GM23338 (cell line): ENCODE data around the gene DLGAP5. TPM values are rescaled to one million over a fixed set of nuclear protein-coding genes. Genes with fewer than 3 reads are reported as not detected.

Experiments used
- ATAC-seq: fragments of 200-7000 bp; cut with Tn5 transposase; 3 replicates; pipeline ENCODE4 v1.9.1; 2020
- DNase-seq: peaks from one replicate; pipeline ENCODE4 v3.0.0-alpha.2; 2015; ENCODE audit warnings: low spot score
- H2AFZ ChIP-seq: fragments of 200-600 bp; sonication (generic); 2 replicates; pipeline ENCODE4 v1.8.0; 2016; ENCODE audit warnings: antibody characterized with exemption, mild to moderate bottlenecking, moderate library complexity
- H3F3A ChIP-seq: fragments of 200-600 bp; sonication (generic); replicated peaks from 2 replicates; pipeline ENCODE4 v1.8.0; 2017; ENCODE audit warnings: antibody characterized with exemption, mixed run types, low read depth
- H3K27ac ChIP-seq: fragments of 200-600 bp; sonication (generic); 2 replicates; pipeline ENCODE4 v1.6.1; 2016; ENCODE audit warnings: low read depth
- H3K27me3 ChIP-seq: fragments of 200-600 bp; sonication (generic); 2 replicates; pipeline ENCODE4 v1.8.0; 2016; ENCODE audit warnings: mild to moderate bottlenecking, mixed run types, moderate library complexity; ENCODE audit not compliant: insufficient read depth
- H3K36me3 ChIP-seq: fragments of 200-600 bp; sonication (generic); 2 replicates; pipeline ENCODE4 v1.8.0; 2016; ENCODE audit warnings: mild to moderate bottlenecking; ENCODE audit not compliant: insufficient read depth
- H3K4me1 ChIP-seq: fragments of 200-600 bp; sonication (generic); 2 replicates; pipeline ENCODE4 v1.8.0; 2016; ENCODE audit warnings: mild to moderate bottlenecking, moderate library complexity; ENCODE audit not compliant: insufficient read depth
- H3K4me2 ChIP-seq: fragments of 200-600 bp; sonication (generic); 2 replicates; pipeline ENCODE4 v1.7.1; 2017; ENCODE audit warnings: mixed run types
- H3K4me3 ChIP-seq: fragments of 200-600 bp; sonication (generic); 2 replicates; pipeline ENCODE4 v1.6.1; 2016; ENCODE audit warnings: mixed run types
- H3K79me2 ChIP-seq: fragments of 200-600 bp; sonication (generic); replicated peaks from 2 replicates; pipeline ENCODE4 v1.8.0; 2017; ENCODE audit warnings: mild to moderate bottlenecking; ENCODE audit not compliant: insufficient read depth
- H3K9me2 ChIP-seq: fragments of 200-600 bp; sonication (generic); 2 replicates; pipeline ENCODE4 v1.8.0; 2017; ENCODE audit not compliant: insufficient read depth
- H4K20me1 ChIP-seq: fragments of 200-600 bp; sonication (generic); replicated peaks from 2 replicates; pipeline ENCODE4 v1.8.0; 2017; ENCODE audit warnings: mild to moderate bottlenecking; ENCODE audit not compliant: insufficient read depth
- H3K27ac Mint-ChIP-seq: 2 replicates; pipeline ENCODE4 v1.8.0; 2020; ENCODE audit warnings: inconsistent platforms, mild to moderate bottlenecking, moderate library complexity, mixed read lengths
- H3K27me3 Mint-ChIP-seq: 3 replicates; pipeline ENCODE4 v1.8.0; 2022; ENCODE audit warnings: low read depth, mild to moderate bottlenecking, moderate library complexity, mixed read lengths, inconsistent platforms; ENCODE audit not compliant: insufficient read depth, poor library complexity
- H3K36me3 Mint-ChIP-seq: 3 replicates; pipeline ENCODE4 v1.8.0; 2021; ENCODE audit warnings: low read depth, mild to moderate bottlenecking, inconsistent platforms, moderate library complexity, mixed read lengths
- H3K4me1 Mint-ChIP-seq: 3 replicates; pipeline ENCODE4 v1.8.0; 2020; ENCODE audit warnings: mild to moderate bottlenecking, inconsistent platforms, mixed read lengths
- H3K4me3 Mint-ChIP-seq: 3 replicates; pipeline ENCODE4 v1.8.0; 2021; ENCODE audit warnings: moderate library complexity, mild to moderate bottlenecking, inconsistent platforms, mixed read lengths
- H3K9me3 Mint-ChIP-seq: 3 replicates; pipeline ENCODE4 v1.8.0; 2020; ENCODE audit warnings: moderate library complexity, mild to moderate bottlenecking, inconsistent platforms, mixed read lengths
- CTCF ChIP-seq, 2 experiments: fragments of 200-600 bp in 1 of 2; sonication (generic) in 1 of 2; conservative IDR thresholded peaks; 2 replicates each; pipeline versions ENCODE4 v1.5.1 to v1.6.1; 2016 to 2017; ENCODE audit warnings: antibody characterized with exemption in 2 of 2, low read depth in 2 of 2, mild to moderate bottlenecking in 2 of 2, moderate library complexity in 1 of 2
- ETS1 ChIP-seq: IDR thresholded peaks from 2 replicates; pipeline ENCODE4 v1.6.1; 2016; ENCODE audit warnings: antibody characterized with exemption
- EZH2phosphoT487 ChIP-seq: fragments of 200-600 bp; sonication (generic); IDR thresholded peaks from one replicate; pipeline ENCODE4 v1.8.1; 2018; ENCODE audit warnings: antibody characterized with exemption; ENCODE audit not compliant: unreplicated experiment
- JUNB ChIP-seq: IDR thresholded peaks from one replicate; pipeline ENCODE4 v1.6.1; 2016; ENCODE audit warnings: antibody characterized with exemption; ENCODE audit not compliant: unreplicated experiment
- POLR2AphosphoS5 ChIP-seq: IDR thresholded peaks from 2 replicates; pipeline ENCODE4 v1.6.1; 2016; ENCODE audit warnings: antibody characterized with exemption, low read depth
- STAT1 ChIP-seq: IDR thresholded peaks from one replicate; pipeline ENCODE4 v1.6.1; 2016; ENCODE audit warnings: antibody characterized with exemption; ENCODE audit not compliant: unreplicated experiment
- ZNF114 ChIP-seq: fragments of 250-450 bp; sonication (Bioruptor Pico); IDR thresholded peaks from 2 replicates; pipeline ENCODE4 v1.5.0; 2020; ENCODE audit warnings: mild to moderate bottlenecking, moderate library complexity
- ZNF331 ChIP-seq: fragments of 250-450 bp; sonication (Bioruptor Pico); IDR thresholded peaks from 2 replicates; pipeline ENCODE4 v1.5.0; 2020; ENCODE audit warnings: low read depth, mild to moderate bottlenecking, moderate library complexity
- ZNF462 ChIP-seq: fragments of 250-450 bp; sonication (Bioruptor Pico); IDR thresholded peaks from 2 replicates; pipeline ENCODE4 v1.5.0; 2020; ENCODE audit warnings: mild to moderate bottlenecking, moderate library complexity
- polyA plus RNA-seq: library from polyadenylated mRNA; unstranded; fragments of >200 nt; fragmentation: Nextera tagmentation; extraction: Ambion mirVana; gene quantifications from 2 replicates; pipeline ENCODE4 v1.2.1, GENCODE V29; 2016
- total RNA-seq: library from RNA; depleted of rRNA; stranded (reverse); fragments of >200 nt; shearing (Covaris generic); gene quantifications from 2 replicates; pipeline ENCODE4 v1.2.3, GENCODE V29; 2014

The DLGAP5 gene
- total and polyA plus RNA-seq, 2 experiments from 2014 or later = 110 to 117 TPM

- no peaks in the 10 kb centered on the region for H3K9me3 Mint-ChIP-seq
- Histone ChIP-seq H3K27me3 (peaks cover 13% of the 10 kb centered on the region; the same call in 1 of the 2 replicates), H3F3A (no peaks in the 10 kb centered on the region), H3K79me2 (no peaks in the 10 kb centered on the region), H3K4me1 (no peaks in the 10 kb centered on the region), H3K27ac (no peak overlapping the region), H2AFZ (no peak overlapping the region), H3K4me2 (no peak overlapping the region), H3K36me3 (no peaks in the 10 kb centered on the region), H3K4me3 (no peak overlapping the region), H4K20me1 (no peaks in the 10 kb centered on the region), H3K9me2 (no peaks in the 10 kb centered on the region)
- peaks cover 7% of the 10 kb centered on the region for H3K27me3 Mint-ChIP-seq
- no peaks in the 10 kb centered on the region for H3K36me3 Mint-ChIP-seq
- H3K4me3 Mint-ChIP-seq = no peak overlapping the region
- peaks cover 3% of the 10 kb centered on the region; the same call in 1 of the 3 replicates for H3K4me1 Mint-ChIP-seq
- ATAC-seq (no peak), DNase-seq (no peak)
- TF ChIP-seq ZNF462 (CRISPR knock-in tag) = no peak
- no peak overlapping the region for H3K27ac Mint-ChIP-seq
Observed at GRCh38 chr14:55239320-55239719, 47.9 kb upstream of the DLGAP5 start.

GRCh38 chr14:55238019-55238680, 46.8 kb upstream of the DLGAP5 start:
- no peaks in the 10 kb centered on the region for H3K79me2 ChIP-seq
- H3K4me3 Mint-ChIP-seq = no peak overlapping the region
- H3F3A ChIP-seq = no peaks in the 10 kb centered on the region
- H3K36me3 ChIP-seq = no peaks in the 10 kb centered on the region
- no peaks in the 10 kb centered on the region for H4K20me1 ChIP-seq
- ATAC-seq (no peak), DNase-seq (no peak)
- H3K4me2 ChIP-seq = no peak overlapping the region
- no peak for TF ChIP-seq ZNF114 (CRISPR knock-in tag)
- no peak for TF ChIP-seq EZH2phosphoT487
- no peak for TF ChIP-seq JUNB
- no peak for TF ChIP-seq CTCF (conservative IDR thresholded peaks at IDR 0.05; ENCODE audit: low read depth in 2 of 2)
- no peak for TF ChIP-seq POLR2AphosphoS5
- no peak for TF ChIP-seq ZNF331 (CRISPR knock-in tag)
- no peak for TF ChIP-seq STAT1
- TF ChIP-seq ETS1 = no peak
- H3K9me3 Mint-ChIP-seq = no peaks in the 10 kb centered on the region
- H3K36me3 Mint-ChIP-seq = no peaks in the 10 kb centered on the region
- no peak overlapping the region for H3K27ac ChIP-seq
- H3K9me2 ChIP-seq = no peaks in the 10 kb centered on the region
- no peak overlapping the region for H3K4me3 ChIP-seq
- H3K27me3 ChIP-seq = peaks cover 13% of the 10 kb centered on the region; the same call in 1 of the 2 replicates
- H3K4me1 Mint-ChIP-seq = peaks cover 3% of the 10 kb centered on the region; the same call in 1 of the 3 replicates
- H3K27ac Mint-ChIP-seq = no peak overlapping the region
- no peaks in the 10 kb centered on the region for H3K4me1 ChIP-seq
- peaks cover 7% of the 10 kb centered on the region for H3K27me3 Mint-ChIP-seq
- H2AFZ ChIP-seq = no peak overlapping the region
